ENCODE measurements around the gene SORCS3. TPM values are rescaled to one million over a fixed set of nuclear protein-coding genes. Genes with fewer than 3 reads are reported as not detected.

The SORCS3 gene
- total RNA-seq, 2 donors from 2014 or later, result 0.35 TPM; not detected in 1

DNA sequence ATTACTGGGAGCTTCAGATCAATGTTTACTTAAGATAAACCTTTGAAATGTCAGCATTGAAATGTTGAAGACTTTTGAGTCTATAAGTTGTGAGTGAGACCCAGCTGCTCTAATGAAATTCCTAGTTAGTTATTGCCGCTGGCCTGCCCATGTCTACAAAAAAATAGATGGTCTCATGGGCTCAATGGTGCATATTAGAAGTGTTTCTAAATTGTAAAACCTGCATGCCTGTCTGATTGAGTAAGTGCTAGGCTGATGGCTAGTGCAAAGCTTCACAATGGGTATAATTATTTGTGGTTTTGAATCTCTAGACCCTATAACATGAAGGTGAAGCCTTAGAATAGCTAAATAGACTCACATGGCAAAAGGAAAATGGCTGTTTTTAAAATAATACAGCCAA lies 234.5 kb downstream of the SORCS3 start:
- Mint-ChIP-seq H3K27ac (no peak overlapping the region), H3K4me3 (no peak overlapping the region), H3K36me3 (ENCODE audit: low read depth) (no peaks in the 10 kb centered on the region), H3K27me3 (no peaks in the 10 kb centered on the region), H3K4me1 (no peaks in the 10 kb centered on the region)
- ATAC-seq, result no peak
- DNase-seq, result no peak
- H3K9me3 ChIP-seq (ENCODE audit: control insufficient read depth, low read length, poor library complexity, severe bottlenecking), result no peaks in the 10 kb centered on the region

DNA sequence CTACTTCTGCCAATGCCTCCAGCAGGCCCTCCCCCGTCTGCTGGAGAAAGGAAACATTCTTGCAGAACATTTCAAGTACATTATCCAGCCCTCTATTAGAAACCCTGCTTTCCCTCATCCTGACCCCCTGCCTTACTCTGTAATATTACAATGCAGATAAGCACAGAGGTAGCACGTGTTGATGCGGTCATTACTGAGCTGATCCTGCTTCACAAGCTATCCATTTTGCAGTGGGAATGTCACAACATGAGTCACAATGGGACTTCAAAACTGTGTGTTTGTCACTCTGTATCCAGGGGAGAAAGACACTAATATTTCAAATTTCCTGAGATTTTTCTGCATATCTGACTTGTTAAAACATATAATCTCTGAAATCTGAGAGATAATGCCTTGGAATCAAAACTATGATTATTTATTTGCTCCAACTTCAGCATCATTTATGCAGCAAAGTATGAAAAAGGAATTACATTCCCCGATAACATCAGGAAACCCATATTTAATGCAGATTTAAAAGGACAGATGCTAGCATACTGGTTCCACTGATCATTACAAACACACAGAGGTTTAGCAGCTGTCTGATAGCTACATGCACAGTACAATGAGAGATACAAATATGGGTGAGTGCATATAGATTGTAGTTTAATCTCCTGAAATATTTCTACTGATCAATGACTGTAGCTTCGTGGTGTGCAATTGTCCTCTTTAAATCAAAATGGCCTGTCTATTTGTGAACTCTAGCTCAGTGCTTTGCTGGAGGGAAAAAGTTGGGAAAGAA lies 239.7 kb downstream of the SORCS3 start:
- no peak for ATAC-seq
- H3K9me3 ChIP-seq (ENCODE audit: control insufficient read depth, low read length, poor library complexity, severe bottlenecking), result no peaks in the 10 kb centered on the region

DNA sequence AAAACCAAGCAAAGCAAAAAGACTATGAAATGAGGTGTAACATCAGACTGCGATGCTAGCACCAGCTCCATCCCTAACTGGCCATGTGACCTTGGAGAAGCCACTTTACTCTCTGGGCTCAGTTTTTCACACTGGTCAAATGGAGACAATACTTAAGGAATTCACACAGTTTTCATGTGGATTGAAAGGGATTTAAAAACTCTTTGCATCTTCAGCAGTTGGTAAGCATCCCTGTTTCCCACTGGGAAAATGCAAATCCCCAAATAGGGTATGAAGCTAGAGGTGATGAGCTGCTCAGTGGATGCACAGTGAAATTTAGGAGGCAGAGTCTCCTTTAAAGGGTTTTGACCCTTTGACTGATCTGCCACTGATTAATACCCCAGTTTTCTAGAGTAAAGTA lies 240.7 kb downstream of the SORCS3 start:
- H3K4me1 Mint-ChIP-seq, result no peaks in the 10 kb centered on the region
- no peaks in the 10 kb centered on the region for H3K36me3 Mint-ChIP-seq (ENCODE audit: low read depth)
- no peak overlapping the region for H3K27ac Mint-ChIP-seq

More for the DNA sequence above, 239.7 kb downstream of the SORCS3 start:
- Mint-ChIP-seq H3K27me3 (peaks cover 18% of the 10 kb centered on the region), H3K4me1 (no peaks in the 10 kb centered on the region), H3K36me3 (ENCODE audit: low read depth) (no peaks in the 10 kb centered on the region), H3K27ac (no peak overlapping the region), H3K4me3 (no peak overlapping the region)
- DNase-seq, result no peak

GRCh38 chr10:104892879-104893617 lies 252.0 kb downstream of the SORCS3 start:
- H3K9me3 ChIP-seq (ENCODE audit: control insufficient read depth, low read length, poor library complexity, severe bottlenecking), result peaks cover 6% of the 10 kb centered on the region
- no peaks in the 10 kb centered on the region for H3K36me3 Mint-ChIP-seq (ENCODE audit: low read depth)
- peaks cover 5% of the 10 kb centered on the region for H3K27me3 Mint-ChIP-seq
- H3K4me1 Mint-ChIP-seq, result no peaks in the 10 kb centered on the region
- ATAC-seq, result no peak
- no peak for DNase-seq
- no peak overlapping the region for H3K27ac Mint-ChIP-seq
- H3K4me3 Mint-ChIP-seq, result no peak overlapping the region

More for the DNA sequence above, 240.7 kb downstream of the SORCS3 start:
- Mint-ChIP-seq H3K27me3 (peaks cover 18% of the 10 kb centered on the region), H3K4me3 (no peak overlapping the region)
- no peaks in the 10 kb centered on the region for H3K9me3 ChIP-seq (ENCODE audit: control insufficient read depth, low read length, poor library complexity, severe bottlenecking)
- ATAC-seq, result no peak
- DNase-seq, result no peak

DNA sequence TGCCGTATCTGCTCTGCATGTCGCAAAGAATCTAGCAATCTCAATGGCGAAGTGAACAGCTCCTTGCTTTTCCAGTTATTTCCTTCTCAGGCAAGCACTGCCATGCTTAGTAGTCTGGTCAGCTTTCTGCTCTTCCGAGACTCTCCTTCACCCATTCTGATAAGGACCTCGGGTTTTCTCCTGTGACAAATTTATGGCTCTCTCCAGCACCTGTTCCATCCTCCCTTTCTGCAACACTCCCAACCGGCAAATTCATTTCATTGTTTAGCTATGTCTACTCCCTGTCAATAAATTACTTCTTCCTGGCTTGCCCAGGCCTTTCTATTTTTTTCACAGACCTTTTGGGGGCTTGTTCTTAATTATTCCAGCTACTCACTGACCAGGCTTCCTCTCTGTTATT lies 252.6 kb downstream of the SORCS3 start:
- ATAC-seq, result no peak
- Mint-ChIP-seq H3K27me3 (peaks cover 5% of the 10 kb centered on the region), H3K27ac (no peak overlapping the region), H3K4me1 (no peaks in the 10 kb centered on the region), H3K4me3 (no peak overlapping the region), H3K36me3 (ENCODE audit: low read depth) (no peaks in the 10 kb centered on the region)
- no peak for DNase-seq
- peaks cover 4% of the 10 kb centered on the region for H3K9me3 ChIP-seq (ENCODE audit: control insufficient read depth, low read length, poor library complexity, severe bottlenecking)

DNA sequence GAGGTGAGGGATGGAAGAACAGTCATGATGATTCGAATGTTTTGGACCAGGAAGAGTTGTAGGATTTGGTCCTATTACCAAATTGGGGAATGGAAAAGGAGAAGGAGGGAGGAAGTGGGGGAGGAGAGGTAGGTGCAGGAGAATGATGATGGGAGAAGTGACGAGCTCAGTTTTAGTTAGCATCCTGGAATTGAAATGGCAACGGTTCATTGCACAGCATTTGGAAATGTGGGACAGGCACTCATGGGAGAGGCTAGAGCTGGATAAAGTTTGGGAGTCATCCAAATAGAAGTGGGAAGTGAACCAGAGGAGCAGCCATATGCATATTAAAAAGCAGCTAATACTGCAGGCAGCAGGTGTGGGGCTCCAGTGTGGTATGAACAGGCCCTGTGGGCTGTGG lies 253.6 kb downstream of the SORCS3 start:
- H3K4me1 Mint-ChIP-seq, result no peaks in the 10 kb centered on the region
- DNase-seq, result no peak

GRCh38 chr10:104895541-104895940 lies 254.5 kb downstream of the SORCS3 start:
- Mint-ChIP-seq H3K4me3 (no peak overlapping the region), H3K27me3 (peaks cover 5% of the 10 kb centered on the region), H3K36me3 (ENCODE audit: low read depth) (no peaks in the 10 kb centered on the region), H3K27ac (no peak overlapping the region), H3K4me1 (no peaks in the 10 kb centered on the region)
- no peak for DNase-seq
- peaks cover 4% of the 10 kb centered on the region for H3K9me3 ChIP-seq (ENCODE audit: control insufficient read depth, low read length, poor library complexity, severe bottlenecking)
- no peak for ATAC-seq

More for the DNA sequence above, 253.6 kb downstream of the SORCS3 start:
- Mint-ChIP-seq H3K36me3 (ENCODE audit: low read depth) (no peaks in the 10 kb centered on the region), H3K4me3 (no peak overlapping the region), H3K27me3 (peaks cover 5% of the 10 kb centered on the region), H3K27ac (no peak overlapping the region)
- peaks cover 4% of the 10 kb centered on the region for H3K9me3 ChIP-seq (ENCODE audit: control insufficient read depth, low read length, poor library complexity, severe bottlenecking)
- ATAC-seq, result no peak

DNA sequence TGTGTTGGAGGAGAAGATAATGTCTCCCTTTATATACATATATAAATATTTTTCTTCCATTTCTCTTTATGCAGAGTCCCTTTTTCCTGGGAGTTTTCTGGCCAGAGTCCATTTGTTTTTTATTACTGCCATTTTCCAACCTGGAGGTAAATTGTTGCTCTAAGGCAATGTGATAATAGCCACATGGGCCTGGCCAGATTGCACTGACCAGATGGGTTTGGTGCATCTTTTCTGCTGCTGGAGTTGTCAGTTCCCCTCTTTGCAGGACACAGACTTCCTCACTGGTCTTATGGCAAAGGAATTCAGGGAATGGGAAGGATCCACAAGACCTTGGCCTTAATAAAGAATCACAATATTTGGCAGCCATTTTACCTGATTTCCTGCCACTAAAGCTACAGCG lies 254.9 kb downstream of the SORCS3 start:
- Mint-ChIP-seq H3K27me3 (peaks cover 5% of the 10 kb centered on the region), H3K4me3 (no peak overlapping the region)
- ATAC-seq, result no peak

DNA sequence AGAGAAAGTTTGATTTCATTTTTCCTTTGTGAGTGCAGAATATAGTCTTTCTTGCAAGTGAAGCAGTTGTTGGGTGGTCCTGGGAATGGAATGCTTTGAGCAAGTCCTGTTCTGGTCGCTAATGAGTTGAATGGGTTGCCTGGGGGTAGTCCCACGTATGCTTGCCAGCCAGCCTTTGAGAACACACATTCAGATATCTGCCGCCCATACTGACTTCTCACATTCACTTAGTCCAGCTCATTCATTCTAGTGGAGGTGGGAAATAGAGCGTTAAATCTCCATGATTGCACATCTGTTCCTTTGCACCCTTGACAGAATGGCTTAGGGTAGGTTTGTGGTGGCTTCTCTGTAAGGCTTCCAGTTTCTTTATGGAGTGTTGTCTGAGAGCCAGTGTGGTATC lies 256.6 kb downstream of the SORCS3 start:
- Mint-ChIP-seq H3K4me1 (no peaks in the 10 kb centered on the region), H3K27me3 (peaks cover 15% of the 10 kb centered on the region), H3K27ac (no peak overlapping the region), H3K36me3 (ENCODE audit: low read depth) (no peaks in the 10 kb centered on the region), H3K4me3 (no peak overlapping the region)
- peaks cover 4% of the 10 kb centered on the region for H3K9me3 ChIP-seq (ENCODE audit: control insufficient read depth, low read length, poor library complexity, severe bottlenecking)
- DNase-seq (no peak), ATAC-seq (no peak)

More for the DNA sequence above, 254.9 kb downstream of the SORCS3 start:
- Mint-ChIP-seq H3K27ac (no peak overlapping the region), H3K4me1 (no peaks in the 10 kb centered on the region), H3K36me3 (ENCODE audit: low read depth) (no peaks in the 10 kb centered on the region)
- no peak for DNase-seq
- H3K9me3 ChIP-seq (ENCODE audit: control insufficient read depth, low read length, poor library complexity, severe bottlenecking), result peaks cover 4% of the 10 kb centered on the region

DNA sequence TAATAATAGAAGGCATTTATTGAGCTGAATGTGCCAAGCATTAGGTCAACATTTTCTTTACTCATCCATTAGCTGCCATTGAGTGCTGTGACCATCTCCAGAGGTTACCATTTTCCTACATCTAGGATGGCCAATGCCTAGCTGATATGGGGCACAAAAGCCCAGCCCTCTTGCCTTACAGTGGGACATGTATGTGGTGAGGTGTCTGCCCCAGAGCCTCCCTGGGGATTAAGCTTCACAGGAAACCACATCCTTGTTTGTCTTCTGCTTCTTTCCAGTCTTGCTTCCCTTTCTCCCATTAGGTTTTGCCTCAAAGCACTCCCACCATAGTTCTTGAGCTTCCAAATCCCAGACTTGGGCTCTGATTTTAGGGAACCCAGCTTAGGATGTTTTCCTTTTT lies 258.7 kb downstream of the SORCS3 start:
- Mint-ChIP-seq H3K36me3 (ENCODE audit: low read depth) (no peaks in the 10 kb centered on the region), H3K27me3 (peaks cover 15% of the 10 kb centered on the region), H3K4me1 (no peaks in the 10 kb centered on the region), H3K27ac (no peak overlapping the region), H3K4me3 (no peak overlapping the region)
- no peak for ATAC-seq
- DNase-seq, result no peak
- no peaks in the 10 kb centered on the region for H3K9me3 ChIP-seq (ENCODE audit: control insufficient read depth, low read length, poor library complexity, severe bottlenecking)

DNA sequence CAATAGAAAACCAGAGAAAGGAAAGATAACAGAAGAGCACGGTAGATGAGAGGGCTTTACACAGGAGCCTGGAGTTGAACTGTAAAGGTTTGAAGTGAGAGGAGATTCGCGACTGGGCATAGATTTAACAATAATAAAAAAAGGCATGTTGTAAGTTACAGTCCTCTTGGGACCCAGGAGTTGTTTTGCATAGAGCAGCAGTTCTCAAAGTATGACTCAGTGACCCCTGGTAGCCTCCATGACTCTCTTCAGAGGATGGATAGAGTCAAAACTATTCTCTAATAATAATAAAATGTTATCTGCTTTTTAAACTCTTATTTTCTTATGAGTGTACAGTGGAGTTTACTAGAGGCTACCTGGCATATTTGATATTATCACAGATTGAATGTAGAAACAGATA lies 262.3 kb downstream of the SORCS3 start:
- Mint-ChIP-seq H3K4me1 (no peaks in the 10 kb centered on the region), H3K36me3 (ENCODE audit: low read depth) (no peaks in the 10 kb centered on the region), H3K4me3 (no peak overlapping the region), H3K27me3 (peaks cover 19% of the 10 kb centered on the region), H3K27ac (no peak overlapping the region)
- DNase-seq, result no peak
- H3K9me3 ChIP-seq (ENCODE audit: control insufficient read depth, low read length, poor library complexity, severe bottlenecking), result no peaks in the 10 kb centered on the region
- no peak for ATAC-seq

- no peak overlapping the region for H3K4me3 Mint-ChIP-seq
- H3K9me3 ChIP-seq (ENCODE audit: control insufficient read depth, low read length, poor library complexity, severe bottlenecking), result no peaks in the 10 kb centered on the region
- no peak for ATAC-seq
- no peak for DNase-seq
- H3K27ac Mint-ChIP-seq, result no peak overlapping the region
- peaks cover 19% of the 10 kb centered on the region for H3K27me3 Mint-ChIP-seq
- H3K36me3 Mint-ChIP-seq (ENCODE audit: low read depth), result no peaks in the 10 kb centered on the region
- H3K4me1 Mint-ChIP-seq, result no peaks in the 10 kb centered on the region
Measured at GRCh38 chr10:104904753-104905323, 263.7 kb downstream of the SORCS3 start.

GRCh38 chr10:104906112-104906511 lies 265.0 kb downstream of the SORCS3 start:
- Mint-ChIP-seq H3K27ac (no peak overlapping the region), H3K27me3 (peaks cover 19% of the 10 kb centered on the region), H3K4me1 (no peaks in the 10 kb centered on the region), H3K36me3 (ENCODE audit: low read depth) (no peaks in the 10 kb centered on the region), H3K4me3 (no peak overlapping the region)
- no peaks in the 10 kb centered on the region for H3K9me3 ChIP-seq (ENCODE audit: control insufficient read depth, low read length, poor library complexity, severe bottlenecking)
- no peak for DNase-seq
- no peak for ATAC-seq

Data from T-helper 17 cell (primary cell).